AG10803 (cell line): ENCODE data around the gene TRABD2A.

ENCODE experiments used
- DNase-seq: peaks from one replicate; pipeline ENCODE4 v3.0.0; 2010; ENCODE audit warnings: low read depth
- H3K4me3 ChIP-seq: 2 replicates; pipeline ENCODE4 v1.5.1; 2011; ENCODE audit warnings: mild to moderate bottlenecking, low read length, control low read depth
- TF ChIP-seq, protein P1 (sequence below): conservative IDR thresholded peaks from 2 replicates; pipeline ENCODE4 v1.5.1; 2011; ENCODE audit warnings: mild to moderate bottlenecking, low read length, control low read depth, inconsistent platforms

Gene TRABD2A

GRCh38 chr2:84797271-84797670 is 83.6 kb downstream of the TRABD2A start:
- no peak overlapping the region for H3K4me3 ChIP-seq
- no peak for DNase-seq
- TF ChIP-seq, protein P1, sequence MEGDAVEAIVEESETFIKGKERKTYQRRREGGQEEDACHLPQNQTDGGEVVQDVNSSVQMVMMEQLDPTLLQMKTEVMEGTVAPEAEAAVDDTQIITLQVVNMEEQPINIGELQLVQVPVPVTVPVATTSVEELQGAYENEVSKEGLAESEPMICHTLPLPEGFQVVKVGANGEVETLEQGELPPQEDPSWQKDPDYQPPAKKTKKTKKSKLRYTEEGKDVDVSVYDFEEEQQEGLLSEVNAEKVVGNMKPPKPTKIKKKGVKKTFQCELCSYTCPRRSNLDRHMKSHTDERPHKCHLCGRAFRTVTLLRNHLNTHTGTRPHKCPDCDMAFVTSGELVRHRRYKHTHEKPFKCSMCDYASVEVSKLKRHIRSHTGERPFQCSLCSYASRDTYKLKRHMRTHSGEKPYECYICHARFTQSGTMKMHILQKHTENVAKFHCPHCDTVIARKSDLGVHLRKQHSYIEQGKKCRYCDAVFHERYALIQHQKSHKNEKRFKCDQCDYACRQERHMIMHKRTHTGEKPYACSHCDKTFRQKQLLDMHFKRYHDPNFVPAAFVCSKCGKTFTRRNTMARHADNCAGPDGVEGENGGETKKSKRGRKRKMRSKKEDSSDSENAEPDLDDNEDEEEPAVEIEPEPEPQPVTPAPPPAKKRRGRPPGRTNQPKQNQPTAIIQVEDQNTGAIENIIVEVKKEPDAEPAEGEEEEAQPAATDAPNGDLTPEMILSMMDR: no peak

- TF ChIP-seq, protein P1: no peak
- H3K4me3 ChIP-seq: no peak overlapping the region
- DNase-seq: no peak
These were observed 84.1 kb downstream of the TRABD2A start for GRCh38 chr2:84796798-84797197.

DNA sequence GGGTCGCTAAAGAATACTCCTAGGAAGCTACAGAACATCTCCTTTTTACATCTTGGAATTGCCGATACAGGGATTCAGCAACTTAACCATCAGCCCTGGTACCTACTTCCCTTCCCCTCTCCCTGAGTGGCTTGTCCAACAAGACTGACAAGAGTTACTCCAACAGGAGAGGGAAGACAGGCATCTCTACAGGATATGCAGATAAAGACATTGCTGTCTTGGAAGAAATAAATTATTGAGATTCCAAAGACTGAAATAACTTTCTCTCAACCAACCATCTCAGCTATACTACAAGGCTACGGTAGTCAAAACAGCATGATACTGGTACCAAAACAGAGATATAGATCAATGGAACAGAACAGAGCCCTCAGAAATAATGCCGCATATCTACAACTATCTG is 87.2 kb downstream of the TRABD2A start:
- H3K4me3 ChIP-seq: no peak overlapping the region
- TF ChIP-seq, protein P1: no peak
- no peak for DNase-seq

- TF ChIP-seq, protein P1: no peak
- no peak overlapping the region for H3K4me3 ChIP-seq
- no peak for DNase-seq
These were observed 87.9 kb downstream of the TRABD2A start for GRCh38 chr2:84792856-84793522.

GRCh38 chr2:84788498-84788897 is 92.4 kb downstream of the TRABD2A start:
- H3K4me3 ChIP-seq: no peak overlapping the region
- TF ChIP-seq, protein P1: no peak
- no peak for DNase-seq

GRCh38 chr2:84788027-84788426 is 92.9 kb downstream of the TRABD2A start:
- TF ChIP-seq, protein P1: no peak
- no peak for DNase-seq
- H3K4me3 ChIP-seq: no peak overlapping the region

- DNase-seq: no peak
- no peak overlapping the region for H3K4me3 ChIP-seq
- TF ChIP-seq, protein P1: no peak
These were observed 94.3 kb downstream of the TRABD2A start for GRCh38 chr2:84786601-84787000.
